Neural progenitor cell (in vitro differentiated cells): ENCODE data around the gene TMEM25. TPM values are rescaled to one million over a fixed set of nuclear protein-coding genes. Genes with fewer than 3 reads are reported as not detected.

Experiments used
- total RNA-seq: library from RNA; depleted of rRNA; stranded (reverse); fragments of >200 nt; gene quantifications from 2 replicates; pipeline ENCODE4 v1.2.3, GENCODE V29; 2015; ENCODE audit warnings: low replicate concordance

Gene TMEM25
- total RNA-seq, 1 donor from 2014 or later = 29.0 TPM

Other genes starting within 250 kb of the TMEM25 start
- gene CD3E, start 226.5 kb upstream of the TMEM25 start, total RNA-seq = not detected in 2 replicates
- not detected in 2 replicates for gene CD3D, start 188.5 kb upstream of the TMEM25 start, total RNA-seq
- not detected in 2 replicates for gene CD3G, start 186.8 kb upstream of the TMEM25 start, total RNA-seq
- gene UBE4A, start 171.6 kb upstream of the TMEM25 start, total RNA-seq = 36.1 and 45.0 TPM in 2 replicates
- gene ATP5MG, start 129.6 kb upstream of the TMEM25 start, total RNA-seq = 42.6 and 113 TPM in 2 replicates
- gene KMT2A, start 94.7 kb upstream of the TMEM25 start, total RNA-seq = 63.6 and 73.8 TPM in 2 replicates
- 0.62 TPM in 1 of 2 replicates, not detected in the other for gene TTC36, start 3.7 kb upstream of the TMEM25 start, total RNA-seq
- 40.1 and 47.5 TPM in 2 replicates for gene IFT46, start 34.7 kb downstream of the TMEM25 start, total RNA-seq
- 97.8 and 112 TPM in 2 replicates for gene ARCN1, start 41.2 kb downstream of the TMEM25 start, total RNA-seq
- gene PHLDB1, start 76.4 kb downstream of the TMEM25 start, total RNA-seq = 35.7 and 100 TPM in 2 replicates
- gene TREH, start 148.5 kb downstream of the TMEM25 start, total RNA-seq = not detected in 2 replicates